Measurements from ENCODE around the gene DACT3.

DACT3 gene

DNA sequence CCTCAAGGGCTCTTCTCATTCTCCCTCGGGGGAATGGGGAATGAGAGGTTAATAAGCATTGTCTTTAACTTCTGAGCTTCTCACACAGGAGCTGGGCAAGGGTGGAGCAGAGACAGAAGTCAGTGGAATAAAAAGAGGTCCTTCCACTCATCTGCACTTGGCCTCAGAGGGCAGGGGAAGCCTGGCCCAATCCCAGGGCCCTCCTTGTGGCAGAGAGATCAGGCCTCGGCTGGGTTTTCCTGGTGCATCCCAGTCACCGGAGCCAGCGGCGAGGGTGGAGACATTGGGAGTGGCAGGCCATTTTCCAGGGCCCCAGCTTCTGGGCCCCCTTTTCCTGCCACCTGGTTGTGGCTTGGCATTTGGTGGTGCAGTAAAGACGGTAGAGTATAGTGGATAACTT lies 49.2 kb downstream of the DACT3 start:
- DNase-seq (ENCODE audit: low read depth in 3 of 3) = no peak

DNA sequence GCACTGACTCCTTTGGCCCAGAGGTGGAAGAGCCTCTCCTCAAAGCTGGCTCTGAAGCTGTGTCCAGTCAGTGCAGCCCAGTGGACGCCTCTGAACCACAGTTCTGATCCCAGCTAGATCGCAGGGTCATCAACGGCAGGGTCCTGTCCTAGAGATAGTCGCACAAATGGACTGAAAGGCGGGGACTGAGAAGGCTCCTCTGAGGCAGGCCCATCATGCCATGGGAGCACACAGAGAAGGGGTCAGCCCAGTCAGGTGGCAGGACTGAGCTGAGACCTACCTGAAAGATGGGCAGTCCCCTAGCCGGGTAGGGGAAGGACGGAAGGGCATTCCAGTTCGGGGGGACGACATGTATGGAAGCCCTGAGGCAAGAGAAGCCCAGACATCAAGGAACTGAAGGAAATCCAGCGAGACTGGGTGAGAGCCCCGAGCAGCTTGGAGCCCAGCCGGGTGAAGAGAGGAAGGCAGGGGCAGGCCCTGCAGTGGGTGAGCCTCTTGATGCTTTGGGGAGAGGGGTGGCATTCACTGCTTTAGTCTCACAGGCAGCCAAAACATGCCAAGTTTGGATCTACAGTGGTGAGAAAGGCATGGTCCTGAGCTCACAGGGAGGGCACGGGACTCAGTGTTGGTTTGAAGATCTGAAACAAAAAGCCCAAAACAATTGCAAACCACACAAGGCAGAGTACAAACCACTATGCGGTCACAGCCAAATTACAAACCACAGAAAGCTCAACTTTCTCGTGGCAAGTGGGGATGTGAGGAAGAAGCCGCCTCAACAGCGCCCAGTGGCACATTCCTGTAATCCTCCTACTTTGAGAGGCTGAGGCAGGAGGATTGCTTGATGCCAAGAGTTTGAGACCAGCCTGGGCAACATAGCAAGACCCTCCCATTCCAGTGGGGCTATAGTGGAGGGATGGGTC lies 49.9 kb downstream of the DACT3 start:
- DNase-seq (ENCODE audit: low read depth in 3 of 3) = no peak

- no peak for DNase-seq (ENCODE audit: low read depth in 3 of 3)
These were observed 50.6 kb downstream of the DACT3 start for GRCh38 chr19:46610413-46610775.

- DNase-seq (ENCODE audit: low read depth in 3 of 3) = no peak
These were observed 51.2 kb downstream of the DACT3 start for GRCh38 chr19:46609511-46610412.

GRCh38 chr19:46608581-46609345 lies 52.2 kb downstream of the DACT3 start:
- no peak for DNase-seq (ENCODE audit: low read depth in 3 of 3)

GRCh38 chr19:46608178-46608577 lies 52.8 kb downstream of the DACT3 start:
- DNase-seq (ENCODE audit: low read depth in 3 of 3) = no peak

DNA sequence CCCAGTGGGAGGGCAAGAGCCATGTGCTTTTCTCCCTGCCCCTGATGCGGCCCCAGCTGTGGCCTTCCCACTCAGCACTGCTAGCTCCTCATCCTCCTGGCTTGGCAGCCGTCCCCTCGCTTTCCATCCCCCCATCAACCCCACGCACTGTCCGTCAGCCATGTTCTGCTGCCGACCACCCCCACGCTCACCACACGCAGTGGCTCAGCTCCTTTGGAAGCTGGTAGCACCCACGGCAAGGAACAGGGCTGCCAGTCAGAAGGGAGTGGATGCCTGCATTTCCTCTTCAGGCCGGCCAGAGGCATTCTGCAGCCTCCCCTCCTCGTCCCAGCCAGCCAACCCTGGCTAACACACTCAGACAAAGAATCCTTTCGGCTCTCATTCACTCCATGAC lies 53.5 kb downstream of the DACT3 start:
- DNase-seq (ENCODE audit: low read depth in 3 of 3) = no peak

- DNase-seq (ENCODE audit: low read depth in 3 of 3) = no peak
These were observed 54.1 kb downstream of the DACT3 start for GRCh38 chr19:46606681-46607447.

DNA sequence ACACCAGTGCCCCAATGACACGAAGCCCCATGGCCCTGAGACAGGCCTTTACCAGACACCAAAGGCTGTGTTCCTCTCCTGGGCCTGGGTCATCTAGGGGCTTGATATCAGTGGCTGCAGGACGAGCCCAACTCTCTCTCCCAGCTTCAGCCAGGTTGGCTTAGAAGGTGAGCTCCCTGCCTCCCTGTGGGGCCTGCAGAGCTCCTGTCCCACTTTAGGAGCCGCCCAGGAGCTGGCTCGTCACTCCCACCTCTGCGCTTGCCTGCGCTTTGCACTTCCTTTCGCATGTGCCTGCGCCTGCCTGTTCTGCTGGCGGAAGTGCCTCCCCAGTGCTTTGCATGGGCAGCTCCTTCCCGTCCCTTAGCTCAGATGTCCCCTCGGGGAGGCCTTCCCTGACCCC lies 55.0 kb downstream of the DACT3 start:
- no peak for DNase-seq (ENCODE audit: low read depth in 3 of 3)

DNA sequence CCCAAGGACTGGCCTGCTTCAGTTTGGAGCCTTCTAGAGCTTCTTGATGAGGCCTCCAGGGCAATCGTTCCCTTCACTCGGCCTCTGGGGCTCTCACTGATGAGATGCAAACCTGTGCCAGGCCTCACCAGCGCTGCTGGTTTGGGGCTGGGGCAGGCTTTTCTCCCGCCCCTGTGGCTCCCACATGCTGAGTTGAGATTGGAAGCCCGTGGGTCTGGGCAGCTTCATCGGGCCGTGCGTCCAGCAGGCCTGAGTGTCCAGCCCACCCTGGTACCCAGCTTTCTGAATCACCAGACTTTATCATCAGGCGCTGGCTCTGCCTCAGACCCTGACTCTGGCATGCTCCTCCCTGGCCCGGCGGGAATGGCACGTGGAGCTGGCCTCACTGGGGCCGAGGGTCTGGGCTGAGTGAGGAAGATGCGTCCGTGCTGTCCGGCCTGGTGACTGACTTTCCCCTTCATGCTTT lies 55.6 kb downstream of the DACT3 start:
- DNase-seq (ENCODE audit: low read depth in 3 of 3) = no peak

DNA sequence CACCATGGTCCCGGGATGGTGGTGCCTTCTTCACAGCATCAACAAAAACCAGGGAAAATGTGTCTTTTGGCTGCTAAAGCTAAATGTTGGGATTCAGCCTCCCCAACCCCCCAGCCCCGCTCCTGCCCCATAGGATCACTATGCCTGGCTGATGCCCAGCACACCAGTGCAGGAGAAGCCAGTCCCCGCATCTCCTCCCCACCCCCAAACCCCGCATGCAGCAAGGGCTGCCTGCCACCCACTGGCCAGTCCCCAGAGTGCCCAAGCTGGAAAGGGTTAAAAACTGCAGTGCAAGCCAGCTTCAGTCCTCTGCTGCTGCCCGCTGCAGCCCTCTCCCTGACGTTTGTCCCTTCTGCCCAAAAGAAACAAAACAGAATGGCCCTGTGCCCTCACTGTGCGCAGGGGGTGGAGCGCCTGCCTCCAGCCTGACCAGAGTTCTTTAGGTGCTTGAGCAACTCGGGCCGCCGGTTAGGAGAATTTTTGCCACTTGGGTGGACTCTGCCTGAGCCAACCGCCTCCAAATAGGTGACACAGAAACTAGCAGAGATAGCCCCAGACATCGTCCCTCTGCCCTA lies 56.1 kb downstream of the DACT3 start:
- DNase-seq (ENCODE audit: low read depth in 3 of 3) = no peak

- DNase-seq (ENCODE audit: low read depth in 3 of 3) = no peak
These were observed 57.2 kb downstream of the DACT3 start for GRCh38 chr19:46603752-46604231.

- no peak for DNase-seq (ENCODE audit: low read depth in 3 of 3)
These were observed 57.8 kb downstream of the DACT3 start for GRCh38 chr19:46603195-46603637.

DNA sequence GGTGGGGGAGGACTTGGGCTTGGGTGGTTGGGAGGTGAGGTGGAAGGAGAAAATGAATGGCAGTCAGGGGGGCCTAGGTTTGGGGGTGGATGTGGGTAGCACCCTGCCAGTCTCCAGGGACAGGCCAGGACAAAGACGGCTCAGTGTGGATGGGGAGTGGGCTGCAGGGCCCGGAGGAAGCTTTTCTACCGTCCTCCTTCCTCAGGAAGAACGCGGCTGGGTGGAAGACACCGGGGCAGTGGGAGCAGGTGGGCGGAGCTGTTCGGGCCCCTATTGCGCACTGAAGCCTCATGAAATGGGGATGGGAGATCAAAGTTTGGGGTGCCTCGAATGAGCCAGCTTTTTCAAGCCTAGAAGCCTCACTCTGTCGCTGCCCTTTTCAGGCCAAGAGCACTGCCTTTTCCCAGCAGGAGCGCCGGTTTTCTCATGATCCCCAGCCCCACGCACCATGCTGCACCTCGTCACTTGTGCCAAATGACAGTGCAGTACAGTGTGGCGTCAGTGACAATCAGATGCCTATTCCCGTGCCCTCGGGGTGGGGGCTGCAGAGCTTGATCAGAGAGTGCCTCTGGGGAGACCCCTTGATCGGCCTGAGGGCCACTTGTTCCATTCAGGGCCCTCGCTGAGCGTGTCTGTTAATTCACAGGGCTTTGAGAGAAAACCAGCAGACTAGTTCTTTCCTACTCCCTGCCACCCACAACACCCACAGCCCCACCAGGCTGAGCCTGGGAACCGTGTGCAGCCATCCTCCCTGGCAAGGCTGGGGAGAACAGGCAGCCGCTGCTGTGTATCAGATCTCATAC lies 58.4 kb downstream of the DACT3 start:
- no peak for DNase-seq (ENCODE audit: low read depth in 3 of 3)

- DNase-seq (ENCODE audit: low read depth in 3 of 3) = no peak
These were observed 59.4 kb downstream of the DACT3 start, which contains the start of gene CALM3 for GRCh38 chr19:46601318-46602224. TSS of gene CALM3 (plus strand) at chr19:46601330. CDS start at chr19:46601435, 105 bp downstream.

DNA sequence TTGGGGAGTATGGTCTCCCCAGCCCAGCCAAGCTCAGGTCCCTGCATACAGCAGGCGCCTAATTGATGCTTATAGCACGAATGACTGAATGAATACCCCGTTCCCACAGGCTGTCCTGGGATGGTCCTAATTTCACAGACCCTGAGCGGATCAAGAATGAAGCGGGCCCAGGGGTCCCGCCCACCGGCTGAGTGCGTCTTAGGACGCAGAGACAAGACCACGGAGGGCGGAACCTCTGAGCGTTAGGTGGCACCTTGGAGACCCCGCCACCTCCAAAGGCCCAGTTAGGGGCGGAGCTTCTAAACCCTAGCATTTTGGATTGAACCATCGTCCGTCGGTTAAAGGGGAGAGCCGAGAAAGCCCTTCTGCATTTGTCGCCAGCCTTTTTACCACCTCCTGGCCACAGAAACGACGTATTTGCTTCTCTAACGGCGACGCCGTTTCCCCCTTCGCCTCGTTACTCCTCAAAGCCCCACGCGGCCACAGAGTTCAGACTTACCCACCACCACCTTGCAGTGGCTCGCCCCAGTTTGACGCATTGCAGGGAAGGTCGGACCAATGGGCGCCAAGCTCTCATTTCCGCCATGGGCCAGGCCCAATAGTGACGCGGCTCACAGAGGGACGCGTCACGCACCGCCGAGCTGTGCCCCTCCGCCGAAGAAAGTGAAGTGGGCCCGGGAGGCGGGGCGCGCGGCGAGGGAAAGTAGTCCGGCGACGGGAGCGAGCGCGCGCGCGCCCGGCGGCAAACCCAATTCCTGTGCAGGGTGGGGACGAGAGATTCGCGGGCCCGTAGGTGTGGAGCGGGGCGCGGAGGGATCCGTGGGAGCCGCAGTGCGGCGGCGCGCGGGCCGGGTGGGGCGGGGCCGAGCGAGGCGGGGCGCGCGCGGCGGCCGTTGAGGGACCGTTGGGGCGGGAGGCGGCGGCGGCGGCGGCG lies 60.3 kb downstream of the DACT3 start:
- DNase-seq (ENCODE audit: low read depth in 3 of 3) = peak; percentile 94 to 96 (median 95)

DNA sequence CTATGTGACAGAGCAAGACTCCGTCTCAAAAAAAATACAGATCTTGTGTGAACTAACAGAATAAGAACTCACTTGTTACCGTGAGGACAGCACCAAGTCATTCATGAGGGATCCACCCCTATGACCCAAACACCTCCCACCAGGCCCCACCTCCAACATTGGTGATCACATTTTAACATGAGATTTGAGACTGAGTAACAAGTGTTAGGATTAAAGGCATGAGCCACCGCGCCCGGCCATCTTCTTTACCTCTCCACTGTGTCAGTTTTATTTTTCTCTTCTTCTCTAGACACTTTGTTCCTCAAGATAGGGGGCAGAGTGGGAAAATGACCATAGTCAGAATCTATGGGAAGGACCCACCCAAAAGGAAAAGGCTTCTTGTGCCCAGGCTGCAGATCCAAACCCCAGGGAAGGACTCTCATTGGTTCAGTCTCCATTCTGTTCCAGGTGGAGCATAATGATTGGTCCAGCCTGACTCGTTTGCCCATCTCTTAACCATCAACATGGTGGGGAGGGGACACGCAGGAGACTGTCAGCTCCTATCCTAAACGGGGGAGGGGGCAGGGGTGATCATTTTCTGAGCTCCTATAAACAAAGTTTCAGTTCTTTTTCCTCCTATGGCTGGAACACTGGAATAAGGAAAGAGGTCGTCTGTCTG lies 61.1 kb downstream of the DACT3 start:
- DNase-seq (ENCODE audit: low read depth in 3 of 3) = no peak

All from stimulated activated CD4-positive, alpha-beta T cell treated with anti-CD3 and anti-CD28 coated beads, TNF-alpha, amount 100 ng/mL, for 48 hours (primary cell).